Sigmoid colon (tissue), 7 donors: ENCODE data around the gene DOK6. TPM values are rescaled to one million over a fixed set of nuclear protein-coding genes. Genes with fewer than 3 reads are reported as not detected.

ENCODE experiments used
- DNase-seq: peaks from one replicate; pipeline ENCODE4 v3.0.0-alpha.2; 2019
- H3K27ac ChIP-seq, 4 donors: fragments of 200-600 bp; sonication (generic); one replicate each; pipeline ENCODE4 v1.5.1; 2016 to 2019; ENCODE audit warnings: mild to moderate bottlenecking in 1 of 4
- H3K27me3 ChIP-seq, 3 donors: fragments of 200-600 bp; sonication (generic); one replicate each; pipeline ENCODE4 v1.5.1; 2019; ENCODE audit warnings: mild to moderate bottlenecking in 1 of 3
- H3K36me3 ChIP-seq, 4 donors: fragments of 200-600 bp; sonication (generic); one replicate each; pipeline ENCODE4 v1.5.1; 2016 to 2019
- H3K4me1 ChIP-seq, 4 donors: fragments of 200-600 bp; sonication (generic); one replicate each; pipeline ENCODE4 v1.5.1; 2017 to 2019
- H3K4me3 ChIP-seq, 4 donors: fragments of 200-600 bp; sonication (generic); one replicate each; pipeline ENCODE4 v1.5.1; 2017 to 2019; ENCODE audit warnings: mild to moderate bottlenecking in 2 of 4, moderate library complexity in 1 of 4
- H3K9me3 ChIP-seq, 4 donors: fragments of 200-600 bp in 3 of 4; sonication (generic) in 3 of 4; one replicate each; pipeline versions ENCODE4 v1.5.1 to v1.6.1; 2013 to 2019
- CTCF ChIP-seq, 4 experiments: fragments of 450-650 bp in 3 of 4; fragments of 200-600 bp in 1 of 4; IDR thresholded peaks; one replicate each; pipeline ENCODE4 v1.5.1; 2016 to 2019; ENCODE audit warnings: antibody characterized with exemption in 4 of 4, mild to moderate bottlenecking in 3 of 4, moderate library complexity in 2 of 4
- EP300 ChIP-seq, 4 donors: sonication (generic); formaldehyde crosslinking; IDR thresholded peaks; one replicate each; pipeline ENCODE4 v1.6.1; 2017; ENCODE audit warnings: antibody characterized with exemption in 4 of 4
- POLR2A ChIP-seq, 2 donors: fragments of 450-650 bp; IDR thresholded peaks; one replicate each; pipeline ENCODE4 v1.6.1; 2016; ENCODE audit warnings: antibody characterized with exemption in 2 of 2, mild to moderate bottlenecking in 2 of 2, moderate library complexity in 2 of 2
- POLR2AphosphoS5 ChIP-seq, 4 donors: sonication (generic); formaldehyde crosslinking; IDR thresholded peaks; one replicate each; pipeline ENCODE4 v1.6.1; 2017; ENCODE audit warnings: antibody characterized with exemption in 4 of 4
- WGBS, 2 donors: extraction: QIAGEN DNeasy Blood & Tissue Kit; methylation state at CpG; one replicate each; pipeline ENCODE4 v1.1.7; 2013; 5-methylcytosine and 5-hydroxymethylcytosine counted together
- intact Hi-C: fragments of 100-400 bp; cut with DNase I; formaldehyde crosslinking; loops from one replicate; pipeline ENCODE4 v1.15.1; 2023
- polyA plus RNA-seq, 3 donors: library from polyadenylated mRNA; stranded (reverse); fragments of 200-250 nt; gene quantifications; one replicate each; pipeline ENCODE4 v1.2.3, GENCODE V29; 2013
- total RNA-seq, 4 donors: library from RNA; depleted of rRNA; stranded (reverse); fragments of >200 nt; gene quantifications; one replicate each; pipeline ENCODE4 v1.1.0, GENCODE V29; 2016
- donor health status: healthy with polysubstance abuse.
- donor health status: Bipolar disorder and iron deficiency.
- donor health status: healthy.

Gene DOK6
- total and polyA plus RNA-seq, 7 donors, result under 0.01 to 1.9 (median 0.95) TPM

- no peak for DNase-seq
- Histone ChIP-seq H3K27ac (no peak overlapping the region), H3K4me3 (no peak overlapping the region), H3K27me3 (no peaks in the 10 kb centered on the region), H3K4me1 (no peaks in the 10 kb centered on the region), H3K36me3 (no peaks in the 10 kb centered on the region), H3K9me3 (no peaks in the 10 kb centered on the region)
- WGBS, 2 donors, result 79 to 82% methylated on average over 2 of the region's 2 CpGs
- no peak for TF ChIP-seq CTCF (IDR thresholded peaks at IDR 0.05)
- TF ChIP-seq POLR2A (IDR thresholded peaks at IDR 0.05), result no peak
- no peak for TF ChIP-seq EP300 (IDR thresholded peaks at IDR 0.05)
- no peak for TF ChIP-seq POLR2AphosphoS5 (IDR thresholded peaks at IDR 0.05)
- intact Hi-C loops, result no loop called here
Observed at GRCh38 chr18:69364930-69365329, 35.8 kb upstream of the DOK6 start.

- TF ChIP-seq POLR2A (IDR thresholded peaks at IDR 0.05) (no peak), CTCF (IDR thresholded peaks at IDR 0.05) (no peak), POLR2AphosphoS5 (IDR thresholded peaks at IDR 0.05) (no peak), EP300 (IDR thresholded peaks at IDR 0.05) (no peak)
- no peak for DNase-seq
- 74 to 86% methylated on average over 4 of the region's 4 CpGs for WGBS, 2 donors
- H3K36me3 ChIP-seq, result no peaks in the 10 kb centered on the region
- no peak overlapping the region for H3K4me3 ChIP-seq
- no peaks in the 10 kb centered on the region for H3K27me3 ChIP-seq
- H3K4me1 ChIP-seq, result no peaks in the 10 kb centered on the region
- H3K9me3 ChIP-seq, result no peaks in the 10 kb centered on the region
- no peak overlapping the region for H3K27ac ChIP-seq
- intact Hi-C loops, result no loop called here
Observed at GRCh38 chr18:69365658-69366057, 35.0 kb upstream of the DOK6 start.

GRCh38 chr18:69367104-69367503, 33.6 kb upstream of the DOK6 start:
- H3K27ac ChIP-seq, result no peak overlapping the region
- no peak for DNase-seq
- intact Hi-C loops, result no loop called here
- H3K4me3 ChIP-seq, result no peak overlapping the region
- TF ChIP-seq EP300 (IDR thresholded peaks at IDR 0.05) (no peak), POLR2A (IDR thresholded peaks at IDR 0.05) (no peak), CTCF (IDR thresholded peaks at IDR 0.05) (no peak), POLR2AphosphoS5 (IDR thresholded peaks at IDR 0.05) (no peak)
- H3K4me1 ChIP-seq, result no peaks in the 10 kb centered on the region
- no peaks in the 10 kb centered on the region for H3K36me3 ChIP-seq
- H3K27me3 ChIP-seq, result no peaks in the 10 kb centered on the region
- 67 to 83% methylated on average over 2 of the region's 2 CpGs for WGBS, 2 donors
- H3K9me3 ChIP-seq, result no peaks in the 10 kb centered on the region

- Histone ChIP-seq H3K4me1 (no peaks in the 10 kb centered on the region), H3K36me3 (no peaks in the 10 kb centered on the region), H3K27ac (no peak overlapping the region), H3K9me3 (no peaks in the 10 kb centered on the region), H3K4me3 (no peak overlapping the region), H3K27me3 (no peaks in the 10 kb centered on the region)
- WGBS, 2 donors, result 42 to 68% methylated on average over 2 of the region's 2 CpGs
- TF ChIP-seq POLR2AphosphoS5 (IDR thresholded peaks at IDR 0.05), result no peak
- TF ChIP-seq CTCF (IDR thresholded peaks at IDR 0.05), result no peak
- TF ChIP-seq POLR2A (IDR thresholded peaks at IDR 0.05), result no peak
- TF ChIP-seq EP300 (IDR thresholded peaks at IDR 0.05), result no peak
- intact Hi-C loops, result no loop called here
- DNase-seq, result no peak
Observed at GRCh38 chr18:69371729-69372128, 29.0 kb upstream of the DOK6 start.

- no peaks in the 10 kb centered on the region for H3K27me3 ChIP-seq
- no peak overlapping the region for H3K27ac ChIP-seq
- intact Hi-C loops, result no loop called here
- TF ChIP-seq EP300 (IDR thresholded peaks at IDR 0.05) (no peak), POLR2A (IDR thresholded peaks at IDR 0.05) (no peak), CTCF (IDR thresholded peaks at IDR 0.05) (no peak), POLR2AphosphoS5 (IDR thresholded peaks at IDR 0.05) (no peak)
- no peaks in the 10 kb centered on the region for H3K4me1 ChIP-seq
- no peak for DNase-seq
- 76 to 86% methylated on average over 7 of the region's 7 CpGs for WGBS, 2 donors
- no peaks in the 10 kb centered on the region for H3K36me3 ChIP-seq
- no peaks in the 10 kb centered on the region for H3K9me3 ChIP-seq
- no peak overlapping the region for H3K4me3 ChIP-seq
Observed at GRCh38 chr18:69380324-69380723, 20.4 kb upstream of the DOK6 start.
